SK-N-SH treated with all-trans-retinoic acid at 6 μM for 48 hours (cell line): ENCODE measurements around the gene SNN.

Experiments used
- BACH2 ChIP-seq: fragments of 250-450 bp; sonication (Bioruptor Pico); IDR thresholded peaks from 2 replicates; pipeline ENCODE4 v1.9.0; 2021; ENCODE audit warnings: mild to moderate bottlenecking, borderline replicate concordance
- SNAI2 ChIP-seq: fragments of 250-450 bp; sonication (Bioruptor Pico); IDR thresholded peaks from 2 replicates; pipeline ENCODE4 v1.5.0; 2020; ENCODE audit warnings: mild to moderate bottlenecking, moderate library complexity
- TF ChIP-seq, protein P1 (sequence below): fragments of 250-450 bp; sonication (Bioruptor Pico); IDR thresholded peaks from 2 replicates; pipeline ENCODE4 v1.5.1; 2021; ENCODE audit warnings: mild to moderate bottlenecking, moderate library complexity

- TF ChIP-seq SNAI2 (CRISPR knock-in tag): no peak
- TF ChIP-seq BACH2 (CRISPR knock-in tag): no peak
- TF ChIP-seq, protein P1, sequence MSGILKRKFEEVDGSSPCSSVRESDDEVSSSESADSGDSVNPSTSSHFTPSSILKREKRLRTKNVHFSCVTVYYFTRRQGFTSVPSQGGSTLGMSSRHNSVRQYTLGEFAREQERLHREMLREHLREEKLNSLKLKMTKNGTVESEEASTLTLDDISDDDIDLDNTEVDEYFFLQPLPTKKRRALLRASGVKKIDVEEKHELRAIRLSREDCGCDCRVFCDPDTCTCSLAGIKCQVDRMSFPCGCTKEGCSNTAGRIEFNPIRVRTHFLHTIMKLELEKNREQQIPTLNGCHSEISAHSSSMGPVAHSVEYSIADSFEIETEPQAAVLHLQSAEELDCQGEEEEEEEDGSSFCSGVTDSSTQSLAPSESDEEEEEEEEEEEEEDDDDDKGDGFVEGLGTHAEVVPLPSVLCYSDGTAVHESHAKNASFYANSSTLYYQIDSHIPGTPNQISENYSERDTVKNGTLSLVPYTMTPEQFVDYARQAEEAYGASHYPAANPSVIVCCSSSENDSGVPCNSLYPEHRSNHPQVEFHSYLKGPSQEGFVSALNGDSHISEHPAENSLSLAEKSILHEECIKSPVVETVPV (CRISPR knock-in tag): no peak
Measured at GRCh38 chr16:11666103-11667055, 1.9 kb upstream of the SNN start.
